SW 1271 (cell line): ENCODE results near the gene HOXD3.
A peak's percentile ranks its signal among the peaks of the same experiment; 100 is the strongest.

Experiments
- DNase-seq, 2 experiments: peaks; one replicate each; lab custom pipeline; 2025; lab: John Stamatoyannopoulos, UW

HOXD3 gene

GRCh38 chr2:176156807-176157498 lies at the start of gene HOXD3:
TSS of gene HOXD3 (plus strand) at chr2:176157307. CDS start at chr2:176169115, 11,808 bp downstream.
- DNase-seq, result no peak

GRCh38 chr2:176107731-176108181 lies 49.4 kb upstream of the HOXD3 start:
- no peak for DNase-seq

GRCh38 chr2:176109192-176109901 lies 47.8 kb upstream of the HOXD3 start:
- DNase-seq, result no peak

GRCh38 chr2:176109946-176110345 lies 47.2 kb upstream of the HOXD3 start:
- no peak for DNase-seq

- DNase-seq, result no peak
Observed at GRCh38 chr2:176110415-176111308, 46.4 kb upstream of the HOXD3 start.

- DNase-seq, result peak in 1 of 2 experiments; percentile 50
Observed at GRCh38 chr2:176111309-176111663, 45.8 kb upstream of the HOXD3 start.

GRCh38 chr2:176111846-176112374 lies 45.2 kb upstream of the HOXD3 start:
- DNase-seq, result no peak

GRCh38 chr2:176112375-176113302 lies 44.5 kb upstream of the HOXD3 start:
- DNase-seq, result no peak

GRCh38 chr2:176114120-176114929 lies 42.8 kb upstream of the HOXD3 start:
- no peak for DNase-seq

GRCh38 chr2:176114930-176115625 lies 42.0 kb upstream of the HOXD3 start:
- DNase-seq, result no peak

GRCh38 chr2:176115883-176116813 lies 41.0 kb upstream of the HOXD3 start, which contains the start of gene HOXD10:
TSS of gene HOXD10 (plus strand) at chr2:176116778. CDS start at chr2:176116834, 56 bp downstream.
- no peak for DNase-seq

- DNase-seq, result no peak
Observed at GRCh38 chr2:176117162-176117822, 39.8 kb upstream of the HOXD3 start.

- DNase-seq, result no peak
Observed at GRCh38 chr2:176117823-176118371, 39.2 kb upstream of the HOXD3 start.

- peak; percentile 35 to 38 for DNase-seq
Observed at GRCh38 chr2:176118601-176119339, 38.3 kb upstream of the HOXD3 start.

GRCh38 chr2:176120364-176121189 lies 36.5 kb upstream of the HOXD3 start:
- no peak for DNase-seq
